Measurements from ENCODE around the gene PPFIBP2.

Gene PPFIBP2

GRCh38 chr11:7599209-7599608 is 85.4 kb downstream of the PPFIBP2 start:
- CTCF ChIA-PET, result interaction anchor here (0.7 to 1.6 kb wide), 2 partner anchors 58 to 591 kb away, joined by 3 to 6 read pairs; no protein-coding TSS in a partner anchor
- TF ChIP-seq CTCF (conservative IDR thresholded peaks at IDR 0.05; ENCODE audit: low read depth), result no peak
- DNase-seq (ENCODE audit: low spot score), result no peak
- H3K27ac ChIP-seq, result peak overlapping the region; percentile 89
- POLR2A ChIA-PET (ENCODE audit: low non-redundant PET), result no interaction called here

- CTCF ChIA-PET, result interaction anchor here (1.6 kb wide), 1 partner anchor 57 kb away, joined by 6 read pairs; no protein-coding TSS in a partner anchor
These were observed 86.5 kb downstream of the PPFIBP2 start for GRCh38 chr11:7600205-7600775.

GRCh38 chr11:7603031-7603781 is 89.4 kb downstream of the PPFIBP2 start:
- no peak for TF ChIP-seq CTCF (conservative IDR thresholded peaks at IDR 0.05; ENCODE audit: low read depth)
- H3K27ac ChIP-seq, result no peak overlapping the region
- ChIA-PET CTCF (no interaction called here), POLR2A (ENCODE audit: low non-redundant PET) (no interaction called here)
- DNase-seq (ENCODE audit: low spot score), result no peak

More at GRCh38 chr11:7600205-7600775, 86.5 kb downstream of the PPFIBP2 start:
- DNase-seq (ENCODE audit: low spot score), result peak; percentile 81
- H3K27ac ChIP-seq, result peak overlapping the region; percentile 89
- no peak for TF ChIP-seq CTCF (conservative IDR thresholded peaks at IDR 0.05; ENCODE audit: low read depth)
- POLR2A ChIA-PET (ENCODE audit: low non-redundant PET), result interaction anchor here (1.1 kb wide), 1 partner anchor 989 kb away, joined by 4 read pairs; the partner anchor contains the start of gene TAF10

- H3K27ac ChIP-seq, result no peak overlapping the region
- TF ChIP-seq CTCF (conservative IDR thresholded peaks at IDR 0.05; ENCODE audit: low read depth), result no peak
- CTCF ChIA-PET, result interaction anchor here (1.1 kb wide), 1 partner anchor 33 kb away, joined by 3 read pairs; no protein-coding TSS in a partner anchor
- POLR2A ChIA-PET (ENCODE audit: low non-redundant PET), result no interaction called here
- no peak for DNase-seq (ENCODE audit: low spot score)
These were observed 90.6 kb downstream of the PPFIBP2 start for GRCh38 chr11:7604331-7604955.

GRCh38 chr11:7605186-7605943 is 91.6 kb downstream of the PPFIBP2 start:
- POLR2A ChIA-PET (ENCODE audit: low non-redundant PET), result no interaction called here
- CTCF ChIA-PET, result interaction anchor here (1.1 kb wide), 1 partner anchor 34 kb away, joined by 3 read pairs; no protein-coding TSS in a partner anchor
- no peak overlapping the region for H3K27ac ChIP-seq
- no peak for TF ChIP-seq CTCF (conservative IDR thresholded peaks at IDR 0.05; ENCODE audit: low read depth)
- peak; percentile 20 for DNase-seq (ENCODE audit: low spot score)

- ChIA-PET CTCF (interaction anchor here (1.0 kb wide), 1 partner anchor 29 kb away, joined by 3 read pairs; no protein-coding TSS in a partner anchor), POLR2A (ENCODE audit: low non-redundant PET) (no interaction called here)
- H3K27ac ChIP-seq, result no peak overlapping the region
- DNase-seq (ENCODE audit: low spot score), result no peak
- no peak for TF ChIP-seq CTCF (conservative IDR thresholded peaks at IDR 0.05; ENCODE audit: low read depth)
These were observed 92.7 kb downstream of the PPFIBP2 start for GRCh38 chr11:7606496-7606895.

Measured in RWPE1 (cell line).